Measurements from ENCODE around the gene ATG7. TPM values are rescaled to one million over a fixed set of nuclear protein-coding genes. Genes with fewer than 3 reads are reported as not detected.
"Not testable (repeated sequence)": the region's sequence is repeated elsewhere in the genome, so short reads cannot be mapped to it uniquely, and the experiment has no call there.

The ATG7 gene
- total RNA-seq, 1 donor from 2014 or later = 53.4 TPM

- no peak for DNase-seq (ENCODE audit: low read depth)
- Histone ChIP-seq H3K36me3 (ENCODE audit: control insufficient read depth, insufficient read depth, low read length) (no peaks in the 10 kb centered on the region), H3K27me3 (ENCODE audit: control insufficient read depth, insufficient read depth, low read length) (no peaks in the 10 kb centered on the region), H3K4me3 (ENCODE audit: low read depth, low read length) (no peak overlapping the region)
- no peak for FAIRE-seq
- TF ChIP-seq CTCF (IDR thresholded peaks at IDR 0.05; ENCODE audit: insufficient read depth, low read length, severe bottlenecking) = no peak
These were observed 172.2 kb downstream of the ATG7 start for GRCh38 chr3:11444404-11444803.

GRCh38 chr3:11445193-11445592 is 173.0 kb downstream of the ATG7 start:
- not testable (repeated sequence) for H3K4me3 ChIP-seq (ENCODE audit: low read depth, low read length); DNase-seq (ENCODE audit: low read depth); H3K36me3 ChIP-seq (ENCODE audit: control insufficient read depth, insufficient read depth, low read length); FAIRE-seq; H3K27me3 ChIP-seq (ENCODE audit: control insufficient read depth, insufficient read depth, low read length)

DNA sequence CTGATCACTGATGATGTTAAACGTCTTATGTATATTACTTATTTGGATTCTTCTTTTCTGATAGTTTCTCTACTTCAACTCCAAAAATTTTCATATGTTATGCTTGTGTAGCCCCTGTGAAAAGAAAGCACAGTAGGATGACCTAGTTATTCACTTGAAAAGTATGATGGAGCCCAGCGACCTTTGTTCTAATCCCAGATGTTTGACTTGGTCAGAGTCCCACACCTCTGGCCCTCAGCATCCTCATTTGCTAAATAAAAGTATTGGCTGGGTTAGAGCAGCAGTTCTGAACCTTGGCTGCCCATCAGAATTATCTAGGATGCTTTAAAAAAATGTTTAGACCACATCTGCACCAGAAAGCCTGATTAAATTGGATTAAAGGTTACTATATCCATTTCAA is 173.7 kb downstream of the ATG7 start:
- Histone ChIP-seq H3K4me3 (ENCODE audit: low read depth, low read length) (no peak overlapping the region), H3K36me3 (ENCODE audit: control insufficient read depth, insufficient read depth, low read length) (no peaks in the 10 kb centered on the region), H3K27me3 (ENCODE audit: control insufficient read depth, insufficient read depth, low read length) (no peaks in the 10 kb centered on the region)
- FAIRE-seq (no peak), DNase-seq (ENCODE audit: low read depth) (no peak)
- TF ChIP-seq CTCF (IDR thresholded peaks at IDR 0.05; ENCODE audit: insufficient read depth, low read length, severe bottlenecking) = no peak

DNA sequence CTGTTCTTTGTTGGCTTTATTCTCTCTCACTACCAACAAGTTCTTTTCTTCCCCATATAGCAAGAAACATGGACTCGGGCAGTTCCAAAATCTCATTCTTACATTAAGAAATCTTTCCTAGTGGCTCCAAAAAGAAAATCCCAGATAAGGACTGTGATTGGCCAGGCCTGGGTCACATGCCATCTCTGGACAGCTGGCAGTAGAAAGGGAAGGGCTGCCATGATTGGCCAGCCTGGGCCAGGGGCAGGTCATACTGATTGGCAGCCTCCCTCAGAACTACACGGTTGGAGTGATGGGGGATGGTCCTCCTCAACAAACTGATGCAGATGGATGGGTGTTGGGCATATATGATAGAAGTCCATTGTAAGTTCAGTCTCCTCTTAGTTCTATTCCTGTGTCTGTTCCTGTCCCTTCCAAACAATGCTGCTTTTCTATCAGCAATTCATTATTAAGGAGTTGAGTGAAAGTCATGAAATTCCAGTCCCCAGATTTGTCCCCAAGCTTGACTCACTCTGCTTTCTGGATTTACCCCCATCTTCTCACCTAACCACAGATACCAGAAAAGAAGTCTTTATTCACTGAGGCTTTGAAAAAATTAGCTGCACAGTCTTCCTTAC is 175.5 kb downstream of the ATG7 start:
- H3K4me3 ChIP-seq (ENCODE audit: low read depth, low read length) = no peak overlapping the region
- FAIRE-seq (no peak), DNase-seq (ENCODE audit: low read depth) (no peak)
- no peak for TF ChIP-seq CTCF (IDR thresholded peaks at IDR 0.05; ENCODE audit: insufficient read depth, low read length, severe bottlenecking)
- H3K27me3 ChIP-seq (ENCODE audit: control insufficient read depth, insufficient read depth, low read length) = no peaks in the 10 kb centered on the region
- no peaks in the 10 kb centered on the region for H3K36me3 ChIP-seq (ENCODE audit: control insufficient read depth, insufficient read depth, low read length)

DNA sequence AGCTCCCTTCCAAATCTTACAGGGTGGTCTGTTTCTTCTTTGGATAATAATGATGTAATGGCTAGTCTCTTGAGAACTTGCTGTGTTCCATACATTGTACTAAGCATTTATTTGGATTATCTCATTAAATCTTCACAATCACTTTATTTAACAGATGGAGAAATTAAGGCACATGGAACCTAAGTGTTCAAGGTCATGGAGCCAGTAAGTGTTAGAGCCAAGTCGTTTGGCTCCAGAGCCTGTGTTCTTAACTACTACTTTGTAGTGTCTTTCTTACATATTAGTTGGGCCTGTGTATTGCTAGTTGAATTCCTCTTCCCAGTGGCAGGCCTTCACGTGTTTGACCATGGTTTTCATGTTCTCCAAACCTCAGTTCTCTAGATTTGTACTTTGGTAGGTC is 177.8 kb downstream of the ATG7 start:
- DNase-seq (ENCODE audit: low read depth) (no peak), FAIRE-seq (no peak)
- TF ChIP-seq CTCF (IDR thresholded peaks at IDR 0.05; ENCODE audit: insufficient read depth, low read length, severe bottlenecking) = no peak
- Histone ChIP-seq H3K36me3 (ENCODE audit: control insufficient read depth, insufficient read depth, low read length) (no peaks in the 10 kb centered on the region), H3K27me3 (ENCODE audit: control insufficient read depth, insufficient read depth, low read length) (no peaks in the 10 kb centered on the region), H3K4me3 (ENCODE audit: low read depth, low read length) (no peak overlapping the region)

DNA sequence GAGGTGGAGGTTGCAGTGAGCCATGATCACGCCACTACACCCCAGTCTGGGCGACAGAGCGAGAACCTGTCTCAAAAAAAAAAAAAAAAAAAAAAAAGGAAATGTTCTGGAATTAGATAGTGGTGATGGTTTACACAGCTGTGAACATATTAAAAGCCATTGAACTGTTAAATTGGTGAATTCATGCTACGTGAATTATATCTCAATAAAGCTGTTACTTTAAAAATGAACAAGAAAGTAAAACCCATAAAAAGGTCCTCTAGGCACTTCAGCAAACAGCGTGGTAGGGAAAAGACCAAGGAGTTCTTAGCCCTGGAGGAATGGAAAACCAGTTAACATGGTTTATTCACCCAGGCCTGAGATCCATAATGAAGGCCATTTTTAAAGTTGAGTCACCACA is 180.1 kb downstream of the ATG7 start:
- no peak for DNase-seq (ENCODE audit: low read depth)
- Histone ChIP-seq H3K27me3 (ENCODE audit: control insufficient read depth, insufficient read depth, low read length) (no peaks in the 10 kb centered on the region), H3K4me3 (ENCODE audit: low read depth, low read length) (no peak overlapping the region), H3K36me3 (ENCODE audit: control insufficient read depth, insufficient read depth, low read length) (no peaks in the 10 kb centered on the region)
- TF ChIP-seq CTCF (IDR thresholded peaks at IDR 0.05; ENCODE audit: insufficient read depth, low read length, severe bottlenecking) = no peak
- FAIRE-seq = no peak
